ENCODE measurements around the gene AIPL1.
A peak's percentile ranks its signal among the peaks of the same experiment; 100 is the strongest.
"Not testable (repeated sequence)": the region's sequence is repeated elsewhere in the genome, so short reads cannot be mapped to it uniquely, and the experiment has no call there.

The AIPL1 gene, protein sequence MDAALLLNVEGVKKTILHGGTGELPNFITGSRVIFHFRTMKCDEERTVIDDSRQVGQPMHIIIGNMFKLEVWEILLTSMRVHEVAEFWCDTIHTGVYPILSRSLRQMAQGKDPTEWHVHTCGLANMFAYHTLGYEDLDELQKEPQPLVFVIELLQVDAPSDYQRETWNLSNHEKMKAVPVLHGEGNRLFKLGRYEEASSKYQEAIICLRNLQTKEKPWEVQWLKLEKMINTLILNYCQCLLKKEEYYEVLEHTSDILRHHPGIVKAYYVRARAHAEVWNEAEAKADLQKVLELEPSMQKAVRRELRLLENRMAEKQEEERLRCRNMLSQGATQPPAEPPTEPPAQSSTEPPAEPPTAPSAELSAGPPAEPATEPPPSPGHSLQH

DNA sequence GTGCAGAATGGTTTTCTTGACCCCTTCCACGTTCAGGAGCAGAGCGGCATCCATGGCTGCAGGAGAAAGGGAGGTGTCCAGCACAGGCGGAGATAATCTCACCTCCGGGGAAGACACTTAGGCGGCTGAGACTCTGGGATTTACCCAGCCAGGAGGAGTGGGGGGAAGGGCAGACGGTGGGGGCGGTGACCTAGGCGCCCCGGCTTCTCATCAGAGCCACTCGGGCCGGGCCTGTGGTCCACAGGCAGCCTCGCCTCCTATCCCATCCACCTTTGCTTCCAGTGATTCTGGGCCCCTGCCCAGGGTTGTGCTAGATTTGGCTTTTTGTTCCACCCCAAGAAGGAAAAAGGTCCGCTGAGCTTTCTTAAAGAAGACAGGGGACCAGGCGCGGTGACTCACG lies at the start of gene AIPL1:
Gene AIPL1, minus strand, starts transcription at position 71 of the 400 bp plus-strand sequence. Its CDS starts 17 bp downstream, at position 54.
- DNase-seq: no peak

DNA sequence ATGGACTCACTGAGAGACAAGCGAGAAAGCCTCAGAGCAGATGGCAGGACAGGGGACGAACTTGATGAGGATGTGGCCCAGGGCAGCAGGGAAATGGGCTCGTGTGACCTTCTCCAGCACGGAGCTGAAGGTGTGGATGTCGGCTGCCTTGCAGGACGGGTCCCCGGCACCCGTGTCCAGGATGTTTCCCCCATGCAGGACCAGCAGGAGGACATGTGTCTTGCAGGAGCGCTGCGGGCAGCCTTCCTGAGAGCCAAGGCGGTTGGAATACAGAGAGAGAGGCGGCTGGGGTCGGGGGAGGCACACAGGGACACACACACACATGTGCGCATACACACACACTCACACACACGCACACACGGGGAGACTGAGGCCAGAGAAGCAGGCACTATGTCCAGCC lies 48.6 kb upstream of the AIPL1 start:
- no peak for DNase-seq

DNA sequence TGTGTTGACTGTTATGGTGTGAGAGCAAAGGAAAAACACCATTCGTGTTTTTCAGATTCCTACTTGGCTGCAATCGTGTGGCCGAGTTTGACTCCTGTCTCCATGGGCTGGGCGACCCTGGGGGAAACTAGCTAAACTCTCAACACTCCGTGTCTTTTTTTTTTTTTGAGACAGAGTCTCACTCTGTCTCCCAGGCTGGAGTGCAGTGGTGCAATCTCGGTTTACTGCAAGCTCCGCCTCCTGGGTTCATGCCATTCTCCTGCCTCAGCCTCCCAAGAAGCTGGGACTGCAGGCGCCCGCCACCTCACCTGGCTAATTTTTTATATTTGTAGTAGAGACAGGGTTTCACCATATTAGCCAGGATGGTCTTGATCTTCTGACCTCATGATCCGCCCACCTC lies 47.9 kb upstream of the AIPL1 start:
- DNase-seq: not testable (repeated sequence)

DNA sequence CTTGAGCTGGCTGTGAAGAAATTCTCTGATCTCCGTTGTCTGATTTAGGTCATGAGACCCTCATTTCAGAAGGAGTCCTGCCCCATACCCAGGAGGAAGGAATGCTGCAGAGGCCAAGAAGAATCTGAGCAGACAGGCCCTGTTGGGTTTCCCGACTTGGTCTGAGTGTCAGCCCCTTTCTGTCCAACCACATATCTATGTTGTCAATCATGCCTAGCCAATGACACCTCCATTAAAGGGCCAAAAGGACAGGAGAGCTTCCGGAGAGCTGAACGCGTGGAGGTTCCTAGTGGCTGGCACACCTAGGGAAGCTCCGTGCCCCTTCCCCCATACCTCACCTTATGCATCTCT lies 47.2 kb upstream of the AIPL1 start:
- DNase-seq: no peak

DNA sequence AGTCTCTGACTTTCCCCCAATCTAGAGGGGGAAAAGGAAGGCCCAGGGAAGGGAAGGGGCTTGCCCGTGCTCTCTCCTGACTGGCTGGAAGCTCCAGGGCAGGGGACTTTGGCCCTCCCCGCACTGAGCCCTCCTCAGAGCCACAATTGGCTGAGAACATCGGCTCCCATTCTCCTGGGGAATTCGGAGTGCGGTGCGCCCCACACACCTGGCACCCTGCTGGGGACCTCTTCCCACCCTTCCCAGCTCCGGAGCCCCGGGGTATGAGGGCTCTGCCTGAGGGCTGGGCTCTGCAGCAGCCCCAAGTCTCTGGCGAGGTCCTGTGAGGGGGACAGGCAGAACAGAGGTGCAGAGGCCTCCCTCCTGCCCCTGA lies 45.4 kb upstream of the AIPL1 start:
- DNase-seq: no peak

DNA sequence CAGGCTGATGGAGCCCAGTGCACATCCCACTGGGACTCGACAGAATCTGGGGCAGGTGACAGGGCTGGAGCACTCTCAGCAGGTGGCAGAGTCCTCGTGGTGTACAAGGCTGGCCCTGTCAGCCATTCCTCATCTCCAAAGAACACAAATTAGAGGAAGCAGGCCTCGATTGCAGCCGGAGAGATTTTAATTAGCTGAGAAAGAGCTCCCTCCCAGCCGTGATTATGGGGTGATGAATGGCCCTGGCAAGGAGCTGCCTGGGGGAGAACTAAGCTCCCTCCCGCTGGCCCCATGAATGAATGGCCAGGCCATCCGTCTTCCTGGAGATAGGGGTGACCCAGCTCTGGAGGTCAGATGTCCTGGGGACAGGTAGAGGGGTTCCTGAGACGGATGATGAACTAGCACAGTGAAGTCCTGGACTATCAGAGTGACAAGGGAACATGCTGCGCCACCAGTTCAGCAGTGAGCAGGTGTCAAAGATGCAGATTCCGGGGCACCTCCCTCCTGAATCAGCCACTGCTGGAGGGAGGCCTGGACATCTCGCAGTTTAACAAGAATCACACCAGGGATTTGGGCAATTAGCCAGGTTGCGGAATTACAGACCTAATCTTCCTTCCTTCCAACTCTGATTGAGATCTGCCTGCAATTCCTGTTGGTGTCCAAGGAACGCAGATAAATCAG lies 44.8 kb upstream of the AIPL1 start:
- no peak for DNase-seq

DNA sequence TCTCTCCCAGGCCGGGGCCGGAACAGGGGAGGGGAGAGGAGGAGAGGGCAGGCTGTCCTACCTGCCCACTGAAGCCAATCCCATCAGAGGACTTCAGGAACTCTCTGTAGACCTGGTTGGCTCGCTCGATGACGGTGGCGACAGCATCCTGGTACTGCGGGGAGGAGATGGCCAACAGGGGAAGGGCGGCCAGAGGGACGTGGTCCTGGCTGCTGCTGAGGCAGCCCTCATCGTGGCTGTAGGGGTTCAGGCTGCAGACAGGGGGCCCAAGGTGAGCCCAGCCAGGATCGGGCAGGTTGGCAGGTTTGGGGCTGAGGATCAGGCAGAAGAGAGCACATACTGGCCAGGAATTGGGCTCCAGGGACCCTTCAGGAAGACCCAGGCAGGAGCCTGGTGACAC lies 43.6 kb upstream of the AIPL1 start:
- no peak for DNase-seq

DNA sequence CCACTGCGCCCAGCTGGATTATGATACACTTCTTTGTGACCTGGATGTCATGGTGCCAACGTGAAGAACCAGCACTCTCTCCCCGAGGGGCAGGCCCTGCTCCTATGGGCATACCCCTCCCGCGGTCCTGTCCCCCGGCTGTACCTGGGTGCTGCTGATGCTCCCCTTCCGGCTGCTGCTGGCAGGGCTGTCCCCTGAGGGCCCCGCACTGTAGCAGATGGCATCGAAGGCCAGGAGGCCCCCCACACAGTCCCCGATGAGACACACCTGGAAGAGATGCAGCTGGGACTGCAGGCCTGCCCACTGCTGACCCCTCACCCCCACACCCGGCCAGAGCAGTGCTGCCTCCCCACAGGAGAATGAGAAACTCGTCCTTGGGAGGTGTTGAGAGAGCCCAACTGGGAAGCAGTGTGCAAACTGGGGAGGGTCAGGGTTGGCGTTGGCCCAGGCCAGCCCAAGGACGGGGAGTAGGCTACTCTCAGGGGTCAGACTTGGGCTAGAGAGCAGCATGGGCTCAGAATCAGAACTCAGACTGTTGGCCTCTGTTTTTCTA lies 43.0 kb upstream of the AIPL1 start:
- no peak for DNase-seq

DNA sequence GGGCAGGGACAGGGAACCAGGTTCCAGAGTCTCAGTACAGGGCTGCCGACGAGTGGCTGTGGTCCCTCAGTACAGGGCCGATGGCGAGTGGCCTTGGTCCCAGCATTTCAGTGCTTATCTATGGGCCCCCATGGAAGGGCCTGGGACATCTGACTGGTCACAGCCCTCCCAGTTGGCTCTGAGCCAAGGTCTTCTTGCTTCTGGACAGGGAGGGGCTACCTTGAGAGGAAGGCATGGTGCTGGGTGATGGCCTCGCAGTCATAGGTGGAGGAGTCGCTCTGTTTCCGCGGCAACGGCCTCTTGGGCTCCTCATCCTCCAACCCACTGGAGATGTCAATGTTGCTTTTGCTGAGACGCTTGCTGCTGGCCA lies 41.9 kb upstream of the AIPL1 start:
- no peak for DNase-seq

DNA sequence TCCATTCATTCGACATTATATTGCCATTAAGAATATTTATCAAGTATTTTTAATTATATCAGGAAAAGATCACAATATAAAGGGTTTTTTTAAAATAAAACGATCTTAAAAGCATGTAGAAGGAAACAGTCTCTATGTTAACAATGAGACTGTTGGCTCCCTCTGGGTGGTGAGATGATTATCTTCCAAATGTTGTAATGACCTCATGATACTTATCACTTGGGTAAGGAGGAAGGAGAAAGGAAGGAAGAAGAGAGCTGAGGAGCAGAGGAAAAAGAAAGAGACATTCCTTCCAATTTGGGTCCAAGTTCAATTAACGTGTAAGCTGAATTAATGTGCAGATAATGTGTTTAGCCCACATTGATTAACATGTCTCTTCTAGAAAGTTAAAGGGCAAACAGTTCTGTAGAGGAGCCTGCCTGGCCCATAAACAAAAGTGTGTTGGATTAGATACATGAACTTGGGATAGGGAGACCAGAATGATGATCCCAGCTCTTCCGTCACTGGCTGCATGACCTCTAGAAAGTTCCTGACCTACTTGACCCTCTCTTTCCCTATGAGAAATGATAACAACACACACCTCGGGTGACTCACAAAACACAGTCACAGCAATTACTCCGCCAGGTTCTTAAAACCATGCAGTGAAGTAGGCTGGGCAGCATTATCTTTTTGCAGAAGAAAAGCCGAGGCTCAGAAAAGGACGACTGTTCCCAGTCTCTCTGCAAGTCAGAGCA lies 41.3 kb upstream of the AIPL1 start:
- no peak for DNase-seq

DNA sequence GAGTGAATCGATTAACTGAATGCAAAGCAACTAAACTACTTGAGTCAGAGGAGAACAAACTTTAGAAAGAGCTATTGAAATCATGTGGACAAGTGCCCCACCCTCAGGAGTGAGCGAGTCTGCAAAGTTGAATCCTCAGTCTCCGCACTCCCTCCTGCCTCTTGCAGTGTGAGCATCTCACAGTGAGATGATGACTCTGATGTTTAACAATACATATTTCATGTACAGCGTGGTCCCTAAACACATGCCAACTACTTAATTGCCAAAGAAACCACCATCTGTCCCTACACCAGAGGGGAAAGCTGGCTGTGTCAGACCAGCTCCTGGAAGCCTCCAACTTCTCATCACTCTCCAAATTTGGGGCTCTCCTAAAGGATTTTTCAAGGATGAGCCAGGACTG lies 40.5 kb upstream of the AIPL1 start:
- no peak for DNase-seq

DNA sequence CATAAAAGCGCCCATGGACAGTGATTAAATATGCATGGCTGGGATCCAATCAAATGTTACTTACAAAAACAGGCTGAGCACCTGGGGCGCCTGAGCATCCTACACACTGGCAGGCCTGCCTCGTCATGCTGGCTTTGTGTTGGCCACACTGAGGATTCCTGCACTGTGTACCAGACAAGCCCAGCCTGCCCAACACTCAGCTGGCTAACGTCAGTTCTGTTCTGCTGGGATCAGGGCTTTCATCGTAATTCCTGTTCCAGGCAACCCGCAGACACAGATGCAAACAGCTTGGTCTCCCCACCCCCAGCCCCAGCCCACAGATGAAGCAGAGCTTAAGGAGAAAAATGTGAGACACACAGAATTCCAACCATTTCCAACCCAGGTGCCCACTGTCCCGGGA lies 40.0 kb upstream of the AIPL1 start:
- DNase-seq: no peak

DNA sequence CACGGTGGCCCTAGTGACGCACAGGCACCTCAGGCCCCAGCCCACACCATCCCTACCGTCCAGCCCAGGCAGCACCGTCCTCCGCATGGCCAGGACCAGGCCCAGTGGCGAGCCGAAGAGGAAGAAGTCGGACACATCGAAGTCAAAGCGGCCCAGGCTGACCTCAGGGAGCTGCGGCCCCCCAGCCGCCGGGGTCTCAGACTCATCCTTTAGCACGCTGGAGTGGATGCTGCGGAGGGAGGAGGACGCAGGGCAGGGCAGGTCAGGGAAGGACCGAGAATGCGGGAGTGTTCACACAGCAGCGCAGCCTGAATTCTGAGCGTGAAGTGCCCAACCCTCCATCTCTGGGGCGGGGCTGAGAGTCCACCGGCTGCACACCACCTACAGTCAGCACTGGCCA lies 39.5 kb upstream of the AIPL1 start:
- no peak for DNase-seq

DNA sequence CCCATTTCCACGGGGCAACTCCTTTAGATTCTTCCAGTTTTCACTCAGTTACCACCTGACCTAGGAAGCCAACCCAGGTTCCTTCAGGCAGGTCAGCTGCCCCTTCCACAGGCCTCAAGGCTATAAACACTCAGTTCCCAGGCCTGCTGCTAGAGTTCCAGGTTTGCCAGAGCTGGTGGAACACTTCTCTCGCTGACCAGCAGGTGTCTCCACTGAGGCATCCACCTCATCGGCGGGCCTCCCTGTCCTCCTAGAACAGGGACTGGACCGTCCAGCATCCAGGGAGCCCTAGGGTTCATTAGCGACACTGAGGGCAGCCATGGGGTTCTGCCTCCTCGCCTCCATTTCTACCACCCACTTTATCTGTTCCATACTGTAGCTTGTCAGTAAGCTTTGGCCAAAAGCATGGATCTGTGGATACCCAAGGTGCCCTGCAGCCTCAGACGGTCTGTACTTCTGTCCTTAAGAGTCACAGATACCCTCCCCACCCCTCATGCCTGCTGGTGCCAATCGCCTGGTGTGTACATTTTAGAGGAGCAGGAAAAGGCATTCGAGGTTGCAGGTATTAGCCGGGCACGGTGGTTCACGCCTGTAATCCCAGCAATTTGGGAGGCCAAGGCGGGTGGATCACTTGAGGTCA lies 38.3 kb upstream of the AIPL1 start:
- peak; percentile 64 to 67 for DNase-seq

DNA sequence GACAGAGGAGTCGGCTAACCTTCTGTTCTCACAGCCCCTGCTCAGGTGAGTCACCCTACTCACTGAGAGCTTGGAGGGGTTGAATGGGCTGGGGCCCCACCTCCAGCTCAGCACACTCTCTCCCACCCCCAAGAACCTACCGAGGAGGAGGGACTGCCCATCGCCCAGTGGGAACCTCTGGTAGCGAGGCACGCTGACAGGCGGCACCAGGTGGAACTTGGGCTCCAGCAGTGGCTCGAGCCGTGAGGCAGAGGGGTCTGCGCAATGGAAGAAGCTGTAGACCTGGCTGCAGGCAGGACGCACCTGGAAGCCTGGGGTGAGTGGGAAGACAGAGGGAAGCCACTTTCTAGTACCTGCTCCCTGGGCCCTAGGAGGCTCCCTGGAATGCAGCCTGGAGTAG lies 37.6 kb upstream of the AIPL1 start:
- no peak for DNase-seq

DNA sequence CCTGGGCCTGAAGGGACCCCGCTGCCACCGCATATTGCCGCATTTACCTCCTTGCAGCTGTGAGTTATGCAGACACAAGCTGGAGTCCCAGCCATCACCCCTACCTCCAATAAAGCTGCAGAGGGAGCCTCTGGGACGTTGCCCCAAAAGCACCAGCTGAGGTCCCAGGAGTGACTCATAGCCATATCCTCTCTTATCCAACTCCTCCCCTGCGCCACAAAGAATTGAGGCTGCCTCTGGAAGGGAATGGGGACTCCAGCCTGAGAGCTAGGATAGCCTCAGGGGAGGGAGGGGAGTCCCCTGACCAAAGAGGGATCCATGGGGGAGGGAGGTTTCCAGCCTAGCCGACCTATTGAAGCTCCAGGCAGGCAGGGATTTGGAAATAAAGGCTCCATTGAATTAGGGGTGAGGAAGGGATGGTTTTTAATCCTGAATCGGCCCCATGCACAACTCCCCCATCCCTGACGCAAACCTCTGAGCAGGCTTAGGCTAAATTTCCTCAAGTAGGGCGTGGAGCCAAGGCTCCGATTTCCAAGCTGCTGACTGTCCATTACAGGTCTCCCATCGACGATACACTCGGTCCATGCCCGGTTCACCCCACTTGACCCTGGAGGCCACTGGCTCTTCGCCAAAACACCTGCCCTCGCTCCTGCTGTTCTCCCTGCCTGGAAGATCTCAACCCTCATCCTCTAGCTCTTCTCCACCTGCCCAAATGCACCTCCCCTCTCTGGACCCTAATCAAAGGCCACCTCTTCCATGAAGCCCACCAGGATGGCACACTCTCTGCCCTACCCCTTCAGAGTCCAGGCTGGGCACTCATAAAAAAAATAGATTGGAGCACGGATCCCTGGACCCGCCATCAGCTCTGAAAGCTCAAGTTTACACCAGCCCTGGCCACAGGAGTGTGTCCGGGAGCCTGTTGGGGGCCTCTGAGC lies 36.9 kb upstream of the AIPL1 start:
- no peak for DNase-seq

DNA sequence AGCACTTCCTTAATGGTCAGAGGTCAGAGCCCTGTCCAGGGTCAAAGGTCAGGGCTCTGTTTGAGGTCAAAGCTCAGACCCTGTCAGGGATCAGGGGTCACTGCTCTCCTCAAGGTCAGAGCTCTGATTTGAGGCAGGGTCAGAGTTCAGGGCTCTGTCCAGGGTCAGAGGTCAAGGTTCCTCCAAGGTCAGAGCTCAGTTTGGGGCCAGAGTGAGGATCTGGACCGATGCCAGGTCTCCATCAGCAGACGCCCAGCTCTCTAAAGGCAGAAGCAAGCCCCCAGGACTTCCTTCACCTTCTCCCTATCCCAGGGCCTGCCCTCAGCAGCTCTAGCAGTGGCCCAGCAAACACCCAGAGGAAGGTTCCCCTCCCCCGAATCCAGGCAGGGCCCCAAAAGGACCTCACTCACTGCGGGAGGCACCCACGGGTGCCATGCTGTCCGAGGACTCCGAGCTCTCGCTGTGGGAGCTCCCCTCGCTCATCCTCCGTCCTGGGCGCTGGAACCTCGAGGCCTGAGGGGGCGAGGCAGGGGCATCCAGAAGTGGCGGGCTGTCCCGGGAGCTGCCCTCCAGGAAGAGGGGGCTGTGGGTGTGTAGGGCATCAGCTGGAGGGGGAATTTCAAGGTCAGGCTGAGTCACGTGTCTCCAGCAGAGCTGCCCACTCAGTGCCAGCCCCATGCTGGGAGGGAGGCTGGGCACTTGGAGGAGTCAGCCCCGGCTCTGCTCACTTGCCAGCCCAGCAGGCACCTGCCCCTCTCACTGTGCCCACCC lies 36.0 kb upstream of the AIPL1 start:
- no peak for DNase-seq

DNA sequence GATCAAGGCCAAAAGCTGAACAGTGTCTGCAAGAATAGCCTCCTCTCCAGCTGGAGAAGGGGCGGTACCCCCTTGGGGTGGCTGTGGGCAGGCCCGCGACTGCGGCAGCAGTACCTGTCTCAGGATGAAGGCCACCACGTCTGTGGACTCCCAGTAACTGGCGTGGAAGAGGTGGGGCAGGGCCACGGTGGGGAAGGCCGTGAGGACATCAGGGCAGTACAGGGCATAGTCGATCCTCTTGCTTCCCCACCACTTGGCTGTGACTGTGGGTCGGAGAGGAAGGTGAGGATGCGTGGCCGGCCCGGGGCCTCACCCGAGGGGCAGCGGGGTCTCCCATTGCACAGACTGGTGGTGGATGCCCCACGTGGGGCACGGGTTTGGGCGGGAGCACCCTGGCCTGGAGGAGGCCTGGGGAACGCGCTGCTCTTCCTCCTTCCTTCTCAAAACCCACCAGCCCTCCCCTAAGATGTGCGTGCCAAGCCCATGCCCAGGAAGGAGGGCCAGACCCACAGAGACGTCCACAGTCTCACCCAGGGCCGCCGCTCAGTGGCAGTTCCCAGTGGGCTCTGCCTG lies 35.3 kb upstream of the AIPL1 start:
- no peak for DNase-seq

DNA sequence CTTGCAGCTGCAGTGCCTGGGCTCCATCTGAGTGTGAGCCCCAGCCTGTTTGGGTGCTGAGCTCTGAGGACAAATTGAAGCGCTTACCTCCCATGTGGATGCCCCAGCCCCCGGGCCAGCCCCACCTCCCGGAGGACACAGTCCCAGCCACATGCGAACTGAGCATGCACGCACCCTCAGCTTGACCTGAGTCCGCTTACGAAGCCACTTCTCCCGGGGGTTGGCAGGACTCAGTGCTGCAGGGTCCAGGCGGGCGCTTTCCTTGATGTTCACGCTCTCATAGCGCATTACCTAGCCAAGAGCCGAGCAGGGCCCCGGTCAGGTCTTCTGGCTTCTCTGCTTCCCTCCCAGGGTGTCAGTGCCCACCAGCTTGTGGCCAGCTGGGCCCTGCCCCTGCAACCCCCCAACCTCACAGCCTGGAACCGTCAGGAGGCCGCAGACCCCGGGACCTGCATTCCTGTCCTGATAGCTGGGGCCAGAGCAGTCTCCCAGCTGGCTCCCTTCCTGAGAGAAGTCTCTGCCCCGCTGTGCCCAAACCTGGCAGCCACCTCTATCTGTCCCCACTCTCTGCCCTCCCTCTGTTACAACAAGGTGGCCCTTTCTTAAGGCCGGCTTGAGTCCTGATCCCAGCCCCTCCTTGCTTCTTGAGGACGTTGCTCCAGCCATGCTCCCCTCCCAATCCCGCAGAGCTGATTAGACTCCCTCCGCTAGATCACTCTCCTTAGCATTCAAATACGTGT lies 33.3 kb upstream of the AIPL1 start:
- no peak for DNase-seq

DNA sequence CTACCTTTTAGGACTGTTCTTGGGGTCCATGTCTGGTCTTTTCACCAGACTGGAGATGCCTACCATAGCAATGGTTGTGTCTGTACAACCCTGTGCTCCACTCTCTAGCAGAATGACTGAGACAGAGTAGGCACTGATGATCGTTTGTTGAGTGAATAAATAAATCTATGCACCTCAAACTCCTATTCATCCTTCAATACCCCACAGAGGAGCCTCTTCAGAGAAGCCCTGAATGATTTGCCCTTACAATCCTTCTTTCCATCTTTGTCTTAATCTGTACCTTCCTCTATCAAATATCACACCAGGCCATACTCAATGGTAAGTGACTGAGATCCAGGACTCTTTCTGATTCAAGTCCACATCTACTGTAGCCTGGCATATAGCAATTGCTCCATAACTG lies 32.6 kb upstream of the AIPL1 start:
- DNase-seq: no peak
